ENCODE results near the gene AMER3.
"Not testable (repeated sequence)": the region's sequence is repeated elsewhere in the genome, so short reads cannot be mapped to it uniquely, and the experiment has no call there.

Gene AMER3

DNA sequence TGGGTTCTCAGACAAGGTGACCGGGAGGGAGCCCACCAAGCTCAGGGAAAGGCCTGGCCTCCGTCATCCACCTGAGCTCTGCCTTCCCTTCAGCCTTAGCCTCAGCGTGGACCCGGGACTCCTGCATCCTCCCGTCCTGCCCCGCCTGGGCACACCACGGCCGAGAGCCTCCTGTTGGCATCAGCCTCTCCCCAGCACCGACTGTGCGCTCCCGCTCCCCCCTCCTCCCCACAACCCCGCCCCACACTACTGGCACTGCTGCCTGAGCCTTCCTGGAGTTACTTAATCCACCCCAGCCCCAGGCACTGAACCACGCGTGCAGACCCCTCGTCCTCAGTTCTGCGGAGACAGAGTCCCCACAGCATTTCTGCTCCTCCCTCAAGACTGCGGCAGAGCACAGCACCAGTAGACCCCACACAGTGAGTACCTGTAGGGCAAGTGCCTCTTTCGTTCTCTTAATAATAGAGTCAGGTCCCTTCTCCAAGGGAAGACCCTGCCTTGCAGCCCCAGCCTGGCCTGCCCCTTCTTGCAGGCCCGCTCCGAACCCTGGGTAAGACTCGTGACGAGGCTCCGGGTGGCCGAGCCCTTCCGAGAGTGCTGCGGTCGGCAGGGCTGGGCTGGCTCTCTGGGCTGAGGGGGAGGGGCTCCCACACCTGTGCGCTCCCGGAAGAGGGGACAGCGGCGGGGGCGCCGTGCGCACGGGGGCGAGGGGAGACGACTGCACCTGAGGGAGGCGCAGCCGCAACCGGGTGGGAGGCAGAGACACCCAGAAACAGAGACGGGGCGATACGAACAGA lies at the start of gene AMER3:
AMER3 (plus strand) TSS at position 285 of the 797 bp plus-strand sequence. CDS start 6,533 bp downstream, outside the sequence.
- H3K4me1 ChIP-seq (ENCODE audit: control insufficient read depth, insufficient read depth, low read length): no peaks in the 10 kb centered on the region
- H3K27me3 ChIP-seq (replicated peaks; ENCODE audit: control insufficient read depth, insufficient read depth, low read length): peaks cover 32% of the 10 kb centered on the region
- H3K36me3 ChIP-seq (ENCODE audit: control insufficient read depth, insufficient read depth, low read length, severe bottlenecking): no peaks in the 10 kb centered on the region
- no peak for DNase-seq (ENCODE audit: low read depth)
- H3K9ac ChIP-seq (ENCODE audit: low read length): no peak within 1 kb of the TSS
- no peaks in the 10 kb centered on the region for H3K9me3 ChIP-seq (ENCODE audit: control insufficient read depth, low read length)
- no peak within 1 kb of the TSS for H3K4me3 ChIP-seq (ENCODE audit: low read length)

GRCh38 chr2:130714795-130715194 lies 40.5 kb upstream of the AMER3 start:
- DNase-seq (ENCODE audit: low read depth); H3K36me3 ChIP-seq (ENCODE audit: control insufficient read depth, insufficient read depth, low read length, severe bottlenecking); H3K9ac ChIP-seq (ENCODE audit: low read length); H3K4me1 ChIP-seq (ENCODE audit: control insufficient read depth, insufficient read depth, low read length); H3K27me3 ChIP-seq (replicated peaks; ENCODE audit: control insufficient read depth, insufficient read depth, low read length); H3K4me3 ChIP-seq (ENCODE audit: low read length); H3K9me3 ChIP-seq (ENCODE audit: control insufficient read depth, low read length): not testable (repeated sequence)

DNA sequence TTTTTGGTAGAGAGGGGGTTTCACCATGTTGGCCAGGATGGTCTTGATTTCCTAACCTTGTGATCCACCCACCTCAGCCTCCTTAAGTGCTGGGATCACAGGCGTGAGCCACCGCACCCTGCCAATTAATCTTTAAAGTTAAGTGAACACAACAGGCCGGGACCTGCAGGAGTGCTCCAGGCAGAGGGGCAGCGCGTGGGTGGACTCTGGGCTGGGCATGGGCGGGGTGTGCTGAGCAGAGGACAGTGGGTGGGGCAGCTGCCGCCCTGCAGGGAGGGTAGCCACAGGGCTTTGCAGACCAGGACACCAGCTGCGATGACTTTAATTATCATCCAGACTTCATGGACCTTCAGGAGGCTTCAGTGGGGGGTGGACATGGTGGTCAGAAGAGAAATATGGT lies 35.3 kb upstream of the AMER3 start:
- no peak overlapping the region for H3K9ac ChIP-seq (ENCODE audit: low read length)
- H3K27me3 ChIP-seq (replicated peaks; ENCODE audit: control insufficient read depth, insufficient read depth, low read length): peaks cover 6% of the 10 kb centered on the region
- no peak for DNase-seq (ENCODE audit: low read depth)
- no peaks in the 10 kb centered on the region for H3K36me3 ChIP-seq (ENCODE audit: control insufficient read depth, insufficient read depth, low read length, severe bottlenecking)
- no peak overlapping the region for H3K4me3 ChIP-seq (ENCODE audit: low read length)
- peaks cover 6% of the 10 kb centered on the region for H3K9me3 ChIP-seq (ENCODE audit: control insufficient read depth, low read length)
- no peaks in the 10 kb centered on the region for H3K4me1 ChIP-seq (ENCODE audit: control insufficient read depth, insufficient read depth, low read length)

DNA sequence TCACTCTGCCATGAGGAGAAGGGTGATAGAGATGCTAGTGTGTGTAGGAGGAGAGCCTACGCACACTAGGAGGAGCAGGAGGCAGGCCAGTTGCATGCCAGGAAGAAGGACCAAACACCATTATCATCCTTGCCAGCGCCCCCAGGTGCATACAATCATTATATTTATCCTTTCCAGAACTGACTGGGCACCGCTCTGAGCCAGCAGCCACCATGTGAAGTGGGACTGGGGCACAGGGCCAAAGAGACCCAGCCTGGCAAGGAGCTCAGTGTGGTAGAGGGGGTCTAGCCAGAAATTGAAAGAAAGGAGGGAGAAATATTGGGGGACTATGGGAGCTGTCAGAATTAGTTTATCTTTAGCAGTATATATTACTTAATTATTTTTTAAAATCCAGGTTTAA lies 34.8 kb upstream of the AMER3 start:
- H3K9ac ChIP-seq (ENCODE audit: low read length): no peak overlapping the region

GRCh38 chr2:130724455-130724854 lies 30.9 kb upstream of the AMER3 start:
- no peak overlapping the region for H3K4me3 ChIP-seq (ENCODE audit: low read length)
- no peak for DNase-seq (ENCODE audit: low read depth)
- peaks cover 10% of the 10 kb centered on the region for H3K4me1 ChIP-seq (ENCODE audit: control insufficient read depth, insufficient read depth, low read length)
- peaks cover 14% of the 10 kb centered on the region for H3K27me3 ChIP-seq (replicated peaks; ENCODE audit: control insufficient read depth, insufficient read depth, low read length)
- no peak overlapping the region for H3K9ac ChIP-seq (ENCODE audit: low read length)
- no peaks in the 10 kb centered on the region for H3K36me3 ChIP-seq (ENCODE audit: control insufficient read depth, insufficient read depth, low read length, severe bottlenecking)
- H3K9me3 ChIP-seq (ENCODE audit: control insufficient read depth, low read length): peaks cover 6% of the 10 kb centered on the region

More for the DNA sequence above, 34.8 kb upstream of the AMER3 start:
- Histone ChIP-seq H3K27me3 (replicated peaks; ENCODE audit: control insufficient read depth, insufficient read depth, low read length) (peaks cover 8% of the 10 kb centered on the region), H3K36me3 (ENCODE audit: control insufficient read depth, insufficient read depth, low read length, severe bottlenecking) (no peaks in the 10 kb centered on the region), H3K9me3 (ENCODE audit: control insufficient read depth, low read length) (peaks cover 6% of the 10 kb centered on the region), H3K4me3 (ENCODE audit: low read length) (no peak overlapping the region), H3K4me1 (ENCODE audit: control insufficient read depth, insufficient read depth, low read length) (no peaks in the 10 kb centered on the region)
- no peak for DNase-seq (ENCODE audit: low read depth)

DNA sequence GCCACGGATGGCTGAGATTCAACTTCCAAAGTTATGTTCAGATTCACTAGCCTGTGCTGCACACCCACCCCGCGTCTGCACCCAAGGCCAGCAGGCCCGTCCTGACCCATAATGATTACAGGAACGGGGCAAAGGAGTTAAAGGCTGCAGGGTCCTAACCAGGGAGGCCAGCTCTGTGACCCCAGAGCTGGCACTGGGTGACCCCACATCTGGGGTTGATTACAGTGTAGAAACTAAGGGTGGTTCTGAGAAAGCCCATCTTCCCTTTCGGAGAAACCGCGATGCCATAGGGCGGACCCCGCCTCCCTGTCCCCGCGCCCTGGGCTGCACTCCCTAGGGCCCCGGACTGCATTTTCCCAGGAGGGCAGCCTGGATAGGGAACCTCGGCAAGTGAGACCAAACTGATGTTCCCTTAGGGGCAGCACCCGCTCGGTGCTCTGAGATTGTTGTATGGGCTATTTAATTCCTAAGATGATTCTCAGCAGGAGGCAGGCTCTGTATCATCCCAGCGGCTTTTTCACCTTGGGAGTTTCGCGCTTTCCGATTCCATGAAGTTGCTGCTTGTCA lies 28.6 kb upstream of the AMER3 start:
- H3K4me1 ChIP-seq (ENCODE audit: control insufficient read depth, insufficient read depth, low read length): peaks cover 10% of the 10 kb centered on the region
- no peak for DNase-seq (ENCODE audit: low read depth)

GRCh38 chr2:130727286-130727924 lies 27.9 kb upstream of the AMER3 start:
- peak overlapping the region; percentile 82 for H3K4me3 ChIP-seq (ENCODE audit: low read length)
- H3K4me1 ChIP-seq (ENCODE audit: control insufficient read depth, insufficient read depth, low read length): peaks cover 10% of the 10 kb centered on the region
- DNase-seq (ENCODE audit: low read depth): peak; percentile 69
- no peaks in the 10 kb centered on the region for H3K9me3 ChIP-seq (ENCODE audit: control insufficient read depth, low read length)
- peaks cover 8% of the 10 kb centered on the region for H3K27me3 ChIP-seq (replicated peaks; ENCODE audit: control insufficient read depth, insufficient read depth, low read length)
- no peaks in the 10 kb centered on the region for H3K36me3 ChIP-seq (ENCODE audit: control insufficient read depth, insufficient read depth, low read length, severe bottlenecking)
- peak overlapping the region; percentile 72 for H3K9ac ChIP-seq (ENCODE audit: low read length)

More for the DNA sequence above, 28.6 kb upstream of the AMER3 start:
- peak overlapping the region; percentile 72 for H3K9ac ChIP-seq (ENCODE audit: low read length)
- no peaks in the 10 kb centered on the region for H3K36me3 ChIP-seq (ENCODE audit: control insufficient read depth, insufficient read depth, low read length, severe bottlenecking)
- H3K9me3 ChIP-seq (ENCODE audit: control insufficient read depth, low read length): peaks cover 6% of the 10 kb centered on the region
- peaks cover 8% of the 10 kb centered on the region for H3K27me3 ChIP-seq (replicated peaks; ENCODE audit: control insufficient read depth, insufficient read depth, low read length)
- peak overlapping the region; percentile 82 for H3K4me3 ChIP-seq (ENCODE audit: low read length)

DNA sequence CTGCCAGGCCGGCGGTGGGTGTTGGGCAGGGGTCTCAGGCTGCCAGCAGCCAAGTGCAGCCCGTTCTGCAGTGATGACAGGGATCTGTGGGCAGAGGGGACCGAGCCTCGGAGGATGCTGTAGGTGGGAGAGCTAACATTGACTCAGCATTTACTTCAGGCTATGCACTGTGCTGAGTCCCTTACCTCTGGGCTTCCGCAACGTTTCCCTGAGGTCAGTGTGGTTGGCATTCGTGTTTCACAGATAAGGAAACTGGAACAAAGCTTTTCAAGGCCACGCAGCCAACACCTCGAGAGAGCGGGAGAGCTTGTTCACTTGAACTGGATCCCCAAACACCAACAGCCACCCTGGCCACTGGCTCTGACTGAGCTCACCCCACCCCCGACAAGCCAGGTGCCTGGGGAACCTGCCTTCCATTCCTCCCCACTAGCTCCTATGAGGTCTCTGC lies 27.3 kb upstream of the AMER3 start:
- H3K9me3 ChIP-seq (ENCODE audit: control insufficient read depth, low read length): no peaks in the 10 kb centered on the region
- peaks cover 8% of the 10 kb centered on the region for H3K27me3 ChIP-seq (replicated peaks; ENCODE audit: control insufficient read depth, insufficient read depth, low read length)
- no peaks in the 10 kb centered on the region for H3K36me3 ChIP-seq (ENCODE audit: control insufficient read depth, insufficient read depth, low read length, severe bottlenecking)
- peaks cover 10% of the 10 kb centered on the region for H3K4me1 ChIP-seq (ENCODE audit: control insufficient read depth, insufficient read depth, low read length)
- H3K9ac ChIP-seq (ENCODE audit: low read length): no peak overlapping the region
- H3K4me3 ChIP-seq (ENCODE audit: low read length): peak overlapping the region; percentile 82
- no peak for DNase-seq (ENCODE audit: low read depth)

DNA sequence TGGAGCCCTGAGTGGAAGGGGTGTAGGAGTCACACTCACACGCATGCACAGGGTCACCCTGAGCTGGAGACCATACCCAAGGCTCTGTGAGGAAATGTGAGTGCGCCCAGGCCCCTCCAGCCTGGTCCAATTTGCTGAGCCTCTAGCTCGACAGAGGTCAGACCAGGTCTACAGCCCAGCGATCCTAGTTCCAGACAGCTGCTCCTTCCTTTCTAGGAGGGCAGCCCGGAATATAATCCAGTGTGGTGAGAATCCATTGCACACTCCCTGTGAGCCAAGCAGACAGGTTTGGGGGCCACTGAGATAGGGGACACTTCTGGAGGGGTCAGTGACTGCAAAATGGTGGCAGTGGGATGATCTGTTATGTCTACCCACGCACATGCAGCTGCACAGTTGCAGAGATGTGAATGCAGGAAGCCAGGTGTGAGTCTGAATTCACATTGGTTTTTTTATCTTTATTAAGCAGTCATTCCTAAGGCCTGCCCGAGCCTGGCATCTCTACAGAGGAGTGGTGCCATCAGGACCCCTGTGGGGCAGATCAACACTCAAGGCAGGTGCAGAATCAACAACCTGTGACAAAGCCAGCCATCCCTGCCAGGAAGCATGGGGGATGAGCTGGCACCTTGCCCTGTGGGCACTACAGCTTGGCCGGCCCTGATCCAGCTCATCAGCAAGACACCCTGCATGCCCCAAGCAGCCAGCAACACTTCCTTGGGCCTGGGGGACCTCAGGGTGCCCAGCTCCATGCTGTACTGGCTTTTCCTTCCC lies 26.6 kb upstream of the AMER3 start, which contains the start of gene GPR148:
GPR148 (plus strand) TSS at position 522 of the 768 bp plus-strand sequence; CDS start at position 604, 82 bp downstream.
- Histone ChIP-seq H3K27me3 (replicated peaks; ENCODE audit: control insufficient read depth, insufficient read depth, low read length) (peaks cover 8% of the 10 kb centered on the region), H3K36me3 (ENCODE audit: control insufficient read depth, insufficient read depth, low read length, severe bottlenecking) (no peaks in the 10 kb centered on the region), H3K4me3 (ENCODE audit: low read length) (peak within 1 kb of the TSS; percentile 82), H3K4me1 (ENCODE audit: control insufficient read depth, insufficient read depth, low read length) (peaks cover 10% of the 10 kb centered on the region), H3K9ac (ENCODE audit: low read length) (no peak within 1 kb of the TSS), H3K9me3 (ENCODE audit: control insufficient read depth, low read length) (no peaks in the 10 kb centered on the region)
- no peak for DNase-seq (ENCODE audit: low read depth)

DNA sequence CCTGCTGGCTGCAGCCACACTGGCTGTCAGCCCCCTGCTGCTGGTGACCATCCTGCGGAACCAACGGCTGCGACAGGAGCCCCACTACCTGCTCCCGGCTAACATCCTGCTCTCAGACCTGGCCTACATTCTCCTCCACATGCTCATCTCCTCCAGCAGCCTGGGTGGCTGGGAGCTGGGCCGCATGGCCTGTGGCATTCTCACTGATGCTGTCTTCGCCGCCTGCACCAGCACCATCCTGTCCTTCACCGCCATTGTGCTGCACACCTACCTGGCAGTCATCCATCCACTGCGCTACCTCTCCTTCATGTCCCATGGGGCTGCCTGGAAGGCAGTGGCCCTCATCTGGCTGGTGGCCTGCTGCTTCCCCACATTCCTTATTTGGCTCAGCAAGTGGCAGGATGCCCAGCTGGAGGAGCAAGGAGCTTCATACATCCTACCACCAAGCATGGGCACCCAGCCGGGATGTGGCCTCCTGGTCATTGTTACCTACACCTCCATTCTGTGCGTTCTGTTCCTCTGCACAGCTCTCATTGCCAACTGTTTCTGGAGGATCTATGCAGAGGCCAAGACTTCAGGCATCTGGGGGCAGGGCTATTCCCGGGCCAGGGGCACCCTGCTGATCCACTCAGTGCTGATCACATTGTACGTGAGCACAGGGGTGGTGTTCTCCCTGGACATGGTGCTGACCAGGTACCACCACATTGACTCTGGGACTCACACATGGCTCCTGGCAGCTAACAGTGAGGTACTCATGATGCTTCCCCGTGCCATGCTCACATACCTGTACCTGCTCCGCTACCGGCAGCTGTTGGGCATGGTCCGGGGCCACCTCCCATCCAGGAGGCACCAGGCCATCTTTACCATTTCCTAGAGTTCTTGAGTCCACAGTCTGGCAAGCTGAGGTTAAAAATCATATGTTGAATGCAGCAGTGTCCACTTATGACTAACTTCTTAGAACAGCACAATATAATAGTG lies 25.7 kb upstream of the AMER3 start:
- no peak for DNase-seq (ENCODE audit: low read depth)
- peaks cover 8% of the 10 kb centered on the region for H3K27me3 ChIP-seq (replicated peaks; ENCODE audit: control insufficient read depth, insufficient read depth, low read length)
- H3K4me3 ChIP-seq (ENCODE audit: low read length): no peak overlapping the region
- no peaks in the 10 kb centered on the region for H3K9me3 ChIP-seq (ENCODE audit: control insufficient read depth, low read length)
- peaks cover 10% of the 10 kb centered on the region for H3K4me1 ChIP-seq (ENCODE audit: control insufficient read depth, insufficient read depth, low read length)
- H3K36me3 ChIP-seq (ENCODE audit: control insufficient read depth, insufficient read depth, low read length, severe bottlenecking): no peaks in the 10 kb centered on the region
- no peak overlapping the region for H3K9ac ChIP-seq (ENCODE audit: low read length)
